A172 (cell line): Measurements from ENCODE around the gene SPATA20. TPM values are rescaled to one million over a fixed set of nuclear protein-coding genes. Genes with fewer than 3 reads are reported as not detected.

Experiments
- DNase-seq: peaks from one replicate; pipeline ENCODE4 v3.0.0-alpha.2; 2015; ENCODE audit warnings: low spot score
- total RNA-seq: library from RNA; depleted of rRNA; stranded (reverse); fragments of >200 nt; shearing (Covaris generic); gene quantifications from 2 replicates; pipeline ENCODE4 v1.2.3, GENCODE V29; 2014; rRNA removed

The SPATA20 gene
- total RNA-seq, 1 experiment from 2014 or later: 80.7 TPM

DNA sequence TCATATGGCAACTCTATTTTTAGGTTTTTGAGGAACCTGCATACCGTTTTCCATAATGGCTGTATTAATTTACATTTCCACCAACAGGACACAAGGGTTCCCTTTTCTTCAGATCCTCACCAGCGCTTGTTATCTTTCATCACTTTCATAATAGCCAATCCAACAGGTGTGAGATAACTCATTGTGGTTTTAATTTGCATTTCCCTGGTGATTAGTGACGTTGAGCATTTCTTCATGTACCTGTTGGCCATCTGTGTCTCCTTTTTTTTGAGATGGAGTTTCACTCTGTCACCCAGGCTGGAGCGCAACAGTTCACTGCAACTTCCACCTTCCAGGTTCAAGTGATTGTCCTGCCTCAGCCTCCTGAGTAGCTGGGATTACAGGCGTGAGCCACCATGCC, 51.5 kb downstream of the SPATA20 start:
- no peak for DNase-seq

DNA sequence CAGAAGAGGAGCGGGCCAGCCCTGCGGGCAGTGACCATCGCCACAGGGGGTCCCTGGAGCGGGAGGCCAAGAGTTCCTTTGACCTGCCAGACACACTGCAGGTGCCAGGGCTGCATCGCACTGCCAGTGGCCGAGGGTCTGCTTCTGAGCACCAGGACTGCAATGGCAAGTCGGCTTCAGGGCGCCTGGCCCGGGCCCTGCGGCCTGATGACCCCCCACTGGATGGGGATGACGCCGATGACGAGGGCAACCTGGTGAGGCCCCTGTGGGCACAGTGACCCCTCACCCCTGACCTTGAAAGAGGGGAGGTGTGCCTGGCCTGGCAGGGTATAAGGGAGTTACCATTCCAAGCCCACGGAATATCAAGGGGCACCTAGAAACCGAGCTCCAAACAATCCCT, 52.6 kb downstream of the SPATA20 start:
- DNase-seq: no peak

DNA sequence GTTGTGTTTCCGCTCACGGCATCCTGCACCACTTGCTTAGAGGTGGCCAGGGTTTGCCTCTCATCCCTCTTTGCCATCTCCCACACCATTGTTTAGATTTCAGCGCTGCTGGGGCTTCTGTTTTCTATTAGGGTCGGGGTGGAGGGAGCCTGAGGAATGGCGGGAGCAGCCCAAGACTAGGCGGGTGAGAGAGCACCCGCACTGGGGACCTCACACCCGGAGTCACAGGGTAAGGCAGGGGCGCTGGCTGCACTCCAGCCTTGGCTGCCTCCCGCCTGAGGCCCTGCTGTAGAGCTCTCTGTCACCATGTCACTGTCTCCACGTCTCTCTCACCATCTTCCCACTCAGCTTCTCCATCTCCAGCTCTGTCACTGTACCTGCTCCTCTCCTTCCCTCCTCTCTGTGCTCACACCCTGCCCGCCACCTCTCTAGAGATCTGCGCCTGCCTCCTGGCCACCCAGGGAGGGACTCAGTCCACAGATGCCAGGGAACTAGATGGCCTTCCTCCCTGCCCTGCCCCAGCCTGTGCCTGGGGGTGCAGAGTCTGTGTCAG, 54.9 kb downstream of the SPATA20 start:
- DNase-seq: no peak

DNA sequence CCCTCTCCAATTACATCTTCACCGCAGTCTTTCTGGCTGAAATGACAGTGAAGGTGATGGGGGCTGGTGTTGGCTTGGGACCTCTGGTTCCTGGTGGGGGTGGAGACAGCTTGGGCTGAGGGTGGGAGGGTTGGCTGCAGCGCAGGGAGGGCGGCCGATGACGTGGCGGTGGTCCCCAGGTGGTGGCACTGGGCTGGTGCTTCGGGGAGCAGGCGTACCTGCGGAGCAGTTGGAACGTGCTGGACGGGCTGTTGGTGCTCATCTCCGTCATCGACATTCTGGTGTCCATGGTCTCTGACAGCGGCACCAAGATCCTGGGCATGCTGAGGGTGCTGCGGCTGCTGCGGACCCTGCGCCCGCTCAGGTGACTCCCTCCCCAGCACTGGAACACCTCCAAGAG, 55.9 kb downstream of the SPATA20 start:
- no peak for DNase-seq

DNA sequence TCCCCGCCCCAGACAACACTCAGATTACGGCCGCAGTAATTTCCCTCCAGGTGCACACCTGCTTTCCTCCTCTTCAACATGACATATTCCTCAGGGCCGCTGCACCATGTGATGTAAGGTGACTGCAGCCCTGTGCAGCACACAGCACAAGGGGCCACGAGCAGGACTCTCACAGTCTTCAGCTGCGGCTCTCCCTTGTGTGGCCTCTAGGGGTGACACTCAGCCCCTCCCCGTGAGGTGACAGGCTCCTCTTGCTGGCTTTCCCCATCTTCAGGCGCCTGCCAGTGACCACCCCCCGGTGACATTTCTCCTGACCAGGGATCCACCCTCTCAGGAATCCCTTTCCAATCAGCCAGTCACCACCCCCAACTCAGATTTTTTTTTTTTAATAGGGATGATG, 56.4 kb downstream of the SPATA20 start:
- DNase-seq: no peak

DNA sequence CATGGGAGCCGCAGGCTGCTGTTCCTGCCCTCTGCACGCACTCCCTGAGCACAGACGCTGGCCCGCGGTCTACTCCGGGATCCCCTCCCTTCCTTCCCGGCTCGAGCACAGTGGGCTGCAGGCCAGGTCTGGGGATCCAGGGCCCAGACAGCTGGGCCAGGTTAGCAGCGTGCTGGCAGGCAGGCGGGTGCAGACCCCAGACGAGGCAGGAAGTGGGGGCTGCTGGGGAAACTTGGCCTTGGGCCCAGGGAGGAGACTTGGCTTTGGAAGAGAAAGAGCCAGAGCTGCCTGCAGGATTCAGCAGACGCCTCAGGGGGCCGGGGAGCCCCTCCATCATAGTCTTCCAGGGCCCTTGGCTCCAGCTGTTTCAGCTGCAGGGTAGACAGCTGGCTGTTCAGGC, 57.5 kb downstream of the SPATA20 start:
- DNase-seq: no peak

DNA sequence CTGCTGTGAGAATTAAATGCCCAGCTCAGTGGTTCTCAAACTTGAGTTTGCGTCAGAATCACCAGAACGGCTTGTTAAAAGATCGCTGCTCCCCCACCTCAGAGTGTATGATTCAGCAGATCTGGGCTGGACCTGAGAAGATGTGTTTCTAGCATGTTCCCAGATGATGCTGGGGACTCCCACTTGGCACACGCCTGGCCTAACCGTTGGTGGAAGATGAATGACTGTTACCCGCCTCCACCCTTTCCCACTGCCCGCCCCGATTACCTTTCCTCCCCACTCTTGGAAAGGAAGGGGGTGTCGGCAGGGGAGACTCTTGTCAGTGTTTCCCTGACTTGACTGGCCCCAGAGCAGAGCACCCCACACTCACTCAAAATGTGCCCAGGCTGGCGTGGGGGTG, 58.5 kb downstream of the SPATA20 start:
- no peak for DNase-seq

Other genes with a start within 250 kb of the SPATA20 start
- 49.0 and 51.0 TPM in 2 replicates for gene XYLT2, start 201.0 kb upstream of the SPATA20 start, total RNA-seq
- 109 and 138 TPM in 2 replicates for gene MRPL27, start 174.0 kb upstream of the SPATA20 start, total RNA-seq
- gene EME1, start 173.9 kb upstream of the SPATA20 start, total RNA-seq: 12.8 and 15.8 TPM in 2 replicates
- gene LRRC59, start 149.7 kb upstream of the SPATA20 start, total RNA-seq: 259 and 262 TPM in 2 replicates
- gene ACSF2, start 121.0 kb upstream of the SPATA20 start, total RNA-seq: 40.4 and 41.0 TPM in 2 replicates
- gene CHAD, start 78.3 kb upstream of the SPATA20 start, total RNA-seq: not detected in 2 replicates
- 16.0 and 16.6 TPM in 2 replicates for gene RSAD1, start 68.3 kb upstream of the SPATA20 start, total RNA-seq
- not detected in 2 replicates for gene MYCBPAP, start 38.7 kb upstream of the SPATA20 start, total RNA-seq
- 0.14 TPM in 1 of 2 replicates, not detected in the other for gene EPN3, start 14.4 kb upstream of the SPATA20 start, total RNA-seq
- gene CACNA1G, start 13.5 kb downstream of the SPATA20 start, total RNA-seq: 0.17 and 0.81 TPM in 2 replicates
- gene ABCC3, start 87.7 kb downstream of the SPATA20 start, total RNA-seq: 28.1 and 35.0 TPM in 2 replicates
- gene ANKRD40, start 160.7 kb downstream of the SPATA20 start, total RNA-seq: 43.4 and 54.6 TPM in 2 replicates
- gene LUC7L3, start 172.4 kb downstream of the SPATA20 start, total RNA-seq: 58.6 and 63.2 TPM in 2 replicates
- gene ANKRD40CL, start 220.3 kb downstream of the SPATA20 start, total RNA-seq: not detected in 2 replicates